Measurements from ENCODE around the gene MARK3.
A peak's percentile ranks its signal among the peaks of the same experiment; 100 is the strongest.

MARK3 gene

GRCh38 chr14:103528587-103529382 lies 143.6 kb downstream of the MARK3 start, which contains the start of gene TRMT61A:
TSS of gene TRMT61A (plus strand) at chr14:103529196. CDS start at chr14:103529979, 783 bp downstream.
- DNase-seq = peak; percentile 98

- no peak for DNase-seq
These were observed 144.5 kb downstream of the MARK3 start for GRCh38 chr14:103529383-103530365.

GRCh38 chr14:103530390-103530789 lies 145.2 kb downstream of the MARK3 start:
- DNase-seq = no peak

GRCh38 chr14:103530831-103531230 lies 145.6 kb downstream of the MARK3 start:
- DNase-seq = no peak

- no peak for DNase-seq
These were observed 146.4 kb downstream of the MARK3 start for GRCh38 chr14:103531421-103532215.

- DNase-seq = no peak
These were observed 147.3 kb downstream of the MARK3 start for GRCh38 chr14:103532216-103533136.

GRCh38 chr14:103533137-103533998 lies 148.2 kb downstream of the MARK3 start:
- DNase-seq = no peak

- no peak for DNase-seq
These were observed 148.9 kb downstream of the MARK3 start for GRCh38 chr14:103533999-103534575.

- DNase-seq = no peak
These were observed 149.4 kb downstream of the MARK3 start for GRCh38 chr14:103534576-103535061.

GRCh38 chr14:103535081-103535890 lies 150.1 kb downstream of the MARK3 start:
- DNase-seq = no peak

GRCh38 chr14:103535891-103536565 lies 150.8 kb downstream of the MARK3 start:
- DNase-seq = no peak

- DNase-seq = no peak
These were observed 151.5 kb downstream of the MARK3 start for GRCh38 chr14:103536693-103537092.

GRCh38 chr14:103537175-103537990 lies 152.2 kb downstream of the MARK3 start:
- DNase-seq = no peak

- DNase-seq = no peak
These were observed 153.3 kb downstream of the MARK3 start for GRCh38 chr14:103538291-103539055.

GRCh38 chr14:103539056-103539825 lies 154.0 kb downstream of the MARK3 start:
- DNase-seq = no peak
